Right forelimb (tissue), 1 donor: ENCODE measurements around the gene NALCN.

ENCODE experiments used
- DNase-seq: peaks from one replicate; pipeline ENCODE4 v3.0.0-alpha.2; 2018

Gene NALCN

GRCh38 chr13:101416181-101417042 is at the start of gene NALCN:
NALCN (minus strand) TSS chr13:101416508; CDS start chr13:101399126, 17,382 bp downstream.
- peak; percentile 60 for DNase-seq

- DNase-seq: no peak
Observed at GRCh38 chr13:101465877-101466276, 49.6 kb upstream of the NALCN start.

GRCh38 chr13:101457176-101457575 is 40.9 kb upstream of the NALCN start:
- no peak for DNase-seq

DNA sequence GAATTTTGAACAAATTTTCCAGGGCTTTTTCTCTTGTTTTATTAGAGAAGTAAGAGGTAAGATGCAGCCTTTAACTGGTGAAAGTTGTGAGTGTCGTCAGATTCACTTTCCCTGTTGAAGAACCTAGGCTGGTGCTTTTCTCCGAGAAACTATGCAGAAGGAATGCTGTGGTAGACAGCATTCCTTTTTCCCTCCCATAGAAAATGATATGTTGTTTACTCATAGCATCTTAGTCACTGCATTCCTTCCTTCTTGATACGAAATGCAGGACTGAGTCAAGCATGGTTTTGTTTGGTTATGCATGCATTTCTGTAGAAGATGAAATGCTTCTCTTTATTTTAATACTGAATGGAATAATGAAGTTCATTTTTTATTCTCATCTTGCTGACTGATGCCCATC is 39.6 kb upstream of the NALCN start:
- no peak for DNase-seq

- DNase-seq: no peak
Observed at GRCh38 chr13:101454767-101455166, 38.5 kb upstream of the NALCN start.

DNA sequence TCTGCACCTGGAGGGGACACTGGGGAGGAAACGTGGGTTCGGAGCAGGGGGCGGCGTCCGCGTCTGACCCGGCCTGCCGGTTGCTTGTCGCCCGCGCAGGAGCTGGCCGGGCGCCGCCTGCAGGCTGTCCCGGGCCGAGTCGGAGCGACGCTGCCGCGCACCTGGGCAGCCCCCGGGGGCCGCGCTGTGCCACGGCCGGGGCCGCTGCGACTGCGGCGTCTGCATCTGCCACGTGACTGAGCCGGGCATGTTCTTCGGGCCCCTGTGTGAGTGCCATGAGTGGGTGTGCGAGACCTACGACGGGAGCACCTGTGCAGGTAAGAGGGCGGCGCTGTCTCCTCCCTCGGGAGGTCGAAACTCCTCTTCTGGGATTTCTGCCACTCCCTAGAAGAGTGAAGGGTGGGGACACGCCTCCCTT is 37.5 kb upstream of the NALCN start:
- no peak for DNase-seq

GRCh38 chr13:101452519-101453485 is 36.5 kb upstream of the NALCN start, which contains the start of gene ITGBL1:
ITGBL1 (plus strand) TSS chr13:101452675; CDS start chr13:101452834, 159 bp downstream.
- peak; percentile 59 for DNase-seq

DNA sequence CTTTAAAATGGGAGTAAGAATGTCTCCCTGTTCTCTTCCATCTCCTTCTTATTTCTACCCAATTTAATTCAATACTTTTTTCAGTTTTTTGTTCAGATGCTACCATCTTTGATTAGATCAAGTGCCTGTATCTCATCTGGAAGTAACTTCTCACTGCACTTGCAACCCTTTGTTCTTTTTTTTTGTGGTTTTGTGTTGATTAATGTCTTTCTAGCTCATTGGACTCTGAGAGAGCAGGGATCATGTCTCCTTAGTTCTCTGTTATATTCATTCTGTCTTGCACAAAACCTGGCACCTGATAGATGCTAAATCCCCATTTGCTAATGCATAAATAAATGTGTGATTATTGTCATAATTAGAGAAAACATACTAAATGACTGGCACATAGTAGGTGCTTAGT is 35.3 kb upstream of the NALCN start:
- DNase-seq: no peak

GRCh38 chr13:101450749-101451130 is 34.4 kb upstream of the NALCN start:
- DNase-seq: no peak

DNA sequence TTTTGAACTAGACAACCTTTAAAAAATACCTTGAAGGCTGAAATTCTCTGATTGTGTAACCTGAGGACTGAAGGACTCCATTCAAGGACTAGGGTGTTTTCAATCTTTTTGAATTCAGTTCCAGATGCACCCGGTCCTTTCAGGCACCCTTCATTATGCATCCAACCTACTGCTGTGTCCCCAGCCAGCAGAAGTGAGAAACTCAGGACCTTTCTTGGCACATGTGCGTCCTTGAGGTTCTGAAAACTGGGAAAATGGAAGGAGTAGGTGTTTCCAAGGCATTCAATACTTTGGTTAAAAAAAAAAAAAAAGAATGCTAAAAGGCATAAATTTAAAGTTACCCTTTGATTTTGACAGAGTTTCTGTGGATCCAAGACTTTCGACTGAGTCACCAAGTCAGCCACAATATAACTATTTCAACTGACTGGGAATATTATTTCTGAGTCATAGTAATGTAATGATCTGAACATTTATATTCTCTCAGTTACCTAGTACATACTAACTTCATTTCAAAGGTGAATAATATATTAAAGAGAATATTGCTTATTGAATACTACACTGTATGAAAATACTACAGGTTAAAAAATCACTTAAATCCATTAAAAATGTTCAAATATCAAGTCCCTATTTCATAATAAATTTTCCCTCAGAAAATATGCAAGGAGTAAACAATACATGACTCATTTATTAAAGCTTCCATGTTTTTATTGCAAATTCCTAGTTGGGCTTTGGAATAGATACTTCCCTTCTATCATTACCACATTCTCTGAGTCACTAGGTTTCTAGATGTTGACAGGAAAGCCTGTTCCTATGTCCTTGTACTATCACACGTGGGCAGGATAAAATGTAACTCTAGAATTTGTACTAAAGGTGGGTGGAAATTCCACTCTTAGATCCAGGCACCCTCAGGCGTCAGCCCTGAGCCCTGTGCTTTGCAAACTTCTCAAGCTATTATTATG is 33.8 kb upstream of the NALCN start:
- no peak for DNase-seq

DNA sequence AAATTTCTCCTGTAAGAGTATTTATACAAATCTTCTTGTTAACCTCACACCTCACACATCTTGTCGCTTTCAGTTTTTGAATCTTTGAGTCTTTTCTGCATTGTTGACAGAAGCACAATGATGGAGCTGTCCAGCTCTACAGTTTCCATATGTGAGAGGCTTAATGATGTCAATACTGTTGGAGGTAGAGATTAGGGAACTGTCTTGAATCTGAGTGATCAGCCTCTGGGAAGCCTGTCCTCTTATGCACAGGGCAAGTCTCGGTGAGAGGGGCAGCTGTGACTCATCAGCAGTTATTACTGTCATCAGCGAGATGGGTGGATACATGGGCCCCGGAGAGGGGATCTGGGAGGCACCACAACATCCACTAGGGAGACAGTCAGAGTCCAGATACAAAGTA is 31.5 kb upstream of the NALCN start:
- DNase-seq: no peak

GRCh38 chr13:101434486-101434885 is 18.2 kb upstream of the NALCN start:
- no peak for DNase-seq

DNA sequence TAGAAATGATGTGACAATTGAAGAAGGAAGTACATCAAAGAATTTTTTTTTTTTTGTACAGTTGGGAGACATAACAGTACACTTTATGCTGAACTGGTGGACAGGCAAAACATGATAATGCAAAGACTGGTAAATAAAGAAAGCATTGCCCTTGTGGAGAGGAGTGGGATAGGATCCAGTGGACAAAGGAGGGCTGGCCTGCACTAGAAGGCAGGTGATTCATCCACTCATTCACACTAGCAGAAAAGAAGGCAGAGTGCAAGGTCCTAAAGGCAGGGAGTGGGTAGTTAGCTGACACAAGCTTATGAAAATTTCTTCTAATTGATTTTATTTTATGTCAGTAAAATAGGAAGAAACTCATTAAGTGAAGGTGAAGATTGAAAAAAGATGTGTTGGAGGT is 17.6 kb upstream of the NALCN start:
- no peak for DNase-seq

GRCh38 chr13:101429733-101430132 is 13.4 kb upstream of the NALCN start:
- DNase-seq: no peak

GRCh38 chr13:101425623-101426022 is 9.3 kb upstream of the NALCN start:
- no peak for DNase-seq

DNA sequence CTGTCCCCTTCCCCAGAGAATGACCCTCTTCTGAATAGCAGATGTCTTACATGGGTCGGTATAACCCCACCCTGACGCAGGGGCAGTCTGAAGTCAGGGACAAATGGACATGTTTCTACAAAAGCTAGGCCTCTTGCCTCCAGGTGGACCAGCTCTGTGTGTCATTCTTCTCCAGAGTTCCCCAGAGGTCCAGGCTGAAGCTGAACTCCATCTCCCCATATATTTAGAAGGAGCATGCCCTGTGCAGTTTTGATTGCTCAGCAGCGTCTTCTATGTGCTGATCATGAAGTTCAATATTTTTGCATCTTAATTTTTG is 8.8 kb upstream of the NALCN start:
- DNase-seq: no peak

GRCh38 chr13:101424381-101425155 is 8.3 kb upstream of the NALCN start:
- DNase-seq: no peak

DNA sequence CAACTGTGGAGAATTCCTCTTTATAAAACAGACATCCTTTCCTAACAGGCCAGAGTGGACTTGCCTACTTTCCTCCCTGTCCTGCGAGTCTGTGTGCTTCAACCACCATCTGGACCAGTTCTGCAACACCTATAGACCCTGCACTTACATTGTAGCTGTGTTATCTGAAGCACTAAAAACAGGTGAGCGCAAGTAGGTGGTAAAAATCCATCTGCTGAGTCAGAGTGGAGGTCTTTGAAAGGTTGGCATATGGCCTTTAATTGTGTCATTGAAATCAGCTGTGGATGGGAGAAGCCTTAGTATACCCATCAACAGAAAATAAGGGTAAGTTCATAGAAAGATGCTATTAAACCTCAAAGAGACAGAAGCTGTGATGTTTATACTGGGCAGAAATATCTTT is 7.6 kb upstream of the NALCN start:
- DNase-seq: no peak

- DNase-seq: no peak
Observed at GRCh38 chr13:101417501-101417900, 1.2 kb upstream of the NALCN start.

GRCh38 chr13:101417043-101417406 is 717 bp upstream of the NALCN start:
- no peak for DNase-seq

- DNase-seq: no peak
Observed at GRCh38 chr13:101415358-101416174, 742 bp downstream of the NALCN start.
